ENCODE results near the gene CARD18.

Gene CARD18, protein sequence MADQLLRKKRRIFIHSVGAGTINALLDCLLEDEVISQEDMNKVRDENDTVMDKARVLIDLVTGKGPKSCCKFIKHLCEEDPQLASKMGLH

DNA sequence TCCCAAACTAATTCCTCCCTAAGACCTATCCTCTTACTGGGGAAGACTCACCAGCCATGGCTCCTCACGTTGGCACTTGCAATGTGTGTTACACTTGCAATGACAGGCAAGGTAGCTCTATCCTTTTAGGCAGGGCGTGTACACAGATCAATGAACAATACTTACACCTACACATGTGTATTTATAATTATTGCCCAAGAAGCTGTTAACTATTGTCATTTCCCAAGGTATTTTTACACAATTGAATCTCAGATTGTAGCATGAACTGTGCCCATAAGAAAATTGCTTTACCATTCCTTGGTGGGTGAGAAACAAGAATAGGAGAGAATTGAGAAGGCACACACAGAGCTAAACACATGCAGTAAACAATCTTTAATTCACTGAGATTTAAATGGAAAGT, at the start of gene CARD18:
TSS of gene CARD18 (minus strand) at position 101 of the 400 bp plus-strand sequence. CDS start at position 58, 43 bp downstream.
- no peaks in the 10 kb centered on the region for H3K4me1 ChIP-seq (ENCODE audit: control insufficient read depth, insufficient read depth, low read length)
- WGBS (ENCODE audit: insufficient coverage, insufficient read length): no CpG with 5 or more reads among the region's 2 CpGs
- H3K9me3 ChIP-seq (ENCODE audit: control insufficient read depth, insufficient read depth, low read length): no peaks in the 10 kb centered on the region
- no peak within 1 kb of the TSS for H3K27ac ChIP-seq (ENCODE audit: low read length)
- H3K27me3 ChIP-seq (ENCODE audit: control insufficient read depth, insufficient read depth, low read length): no peaks in the 10 kb centered on the region
- no peaks in the 10 kb centered on the region for H3K36me3 ChIP-seq (ENCODE audit: control insufficient read depth, insufficient read depth, low read length)
- no peak within 1 kb of the TSS for H3K4me3 ChIP-seq (ENCODE audit: low read length)
- no peak for DNase-seq (ENCODE audit: low read depth, low spot score)

DNA sequence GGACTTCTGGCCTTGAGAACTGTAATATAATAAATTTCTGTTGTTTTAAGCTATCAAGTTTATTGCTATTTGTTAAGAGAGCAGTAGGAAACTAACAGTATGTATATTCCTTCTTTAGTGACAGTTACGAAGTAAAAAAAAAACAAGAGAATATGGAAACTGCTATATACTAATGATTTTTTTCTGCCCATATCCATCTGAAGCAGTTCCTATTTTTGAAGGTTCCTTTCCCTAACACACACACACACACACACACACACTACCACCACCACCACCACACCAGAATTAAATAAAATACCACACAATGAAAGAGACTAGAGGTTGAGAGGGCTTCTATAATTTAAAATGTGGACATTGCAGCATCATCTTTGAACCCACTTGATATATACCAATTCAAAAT, 44.4 kb upstream of the CARD18 start:
- Histone ChIP-seq H3K27me3 (ENCODE audit: control insufficient read depth, insufficient read depth, low read length) (no peaks in the 10 kb centered on the region), H3K4me3 (ENCODE audit: low read length) (no peak overlapping the region), H3K27ac (ENCODE audit: low read length) (no peak overlapping the region), H3K9me3 (ENCODE audit: control insufficient read depth, insufficient read depth, low read length) (no peaks in the 10 kb centered on the region), H3K36me3 (ENCODE audit: control insufficient read depth, insufficient read depth, low read length) (no peaks in the 10 kb centered on the region), H3K4me1 (ENCODE audit: control insufficient read depth, insufficient read depth, low read length) (no peaks in the 10 kb centered on the region)
- DNase-seq (ENCODE audit: low read depth, low spot score): no peak
- no CpG with 5 or more reads among the region's 1 CpG for WGBS (ENCODE audit: insufficient coverage, insufficient read length)

DNA sequence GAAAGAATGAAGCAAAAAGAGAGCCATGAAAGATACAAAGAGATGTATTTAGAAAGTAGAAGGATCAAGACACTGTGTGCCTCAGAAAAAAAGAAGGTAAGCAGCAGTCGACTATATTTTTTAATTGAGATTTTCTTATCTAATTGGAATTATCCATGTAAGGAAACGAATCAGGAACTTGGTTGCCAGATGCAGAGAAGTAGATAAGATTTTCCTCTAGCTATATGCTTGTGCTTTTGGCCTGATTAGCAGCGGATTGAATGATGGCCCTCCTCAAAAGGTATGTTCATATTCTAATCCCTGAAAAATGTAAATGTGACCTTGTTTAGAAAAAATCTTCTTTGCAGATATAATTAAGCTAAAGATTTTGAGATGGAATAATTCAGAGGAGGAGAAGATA, 43.9 kb upstream of the CARD18 start:
- DNase-seq (ENCODE audit: low read depth, low spot score): no peak
- Histone ChIP-seq H3K27ac (ENCODE audit: low read length) (no peak overlapping the region), H3K9me3 (ENCODE audit: control insufficient read depth, insufficient read depth, low read length) (no peaks in the 10 kb centered on the region), H3K4me3 (ENCODE audit: low read length) (no peak overlapping the region), H3K36me3 (ENCODE audit: control insufficient read depth, insufficient read depth, low read length) (no peaks in the 10 kb centered on the region), H3K4me1 (ENCODE audit: control insufficient read depth, insufficient read depth, low read length) (no peaks in the 10 kb centered on the region), H3K27me3 (ENCODE audit: control insufficient read depth, insufficient read depth, low read length) (no peaks in the 10 kb centered on the region)
- WGBS (ENCODE audit: insufficient coverage, insufficient read length): no CpG with 5 or more reads among the region's 3 CpGs

DNA sequence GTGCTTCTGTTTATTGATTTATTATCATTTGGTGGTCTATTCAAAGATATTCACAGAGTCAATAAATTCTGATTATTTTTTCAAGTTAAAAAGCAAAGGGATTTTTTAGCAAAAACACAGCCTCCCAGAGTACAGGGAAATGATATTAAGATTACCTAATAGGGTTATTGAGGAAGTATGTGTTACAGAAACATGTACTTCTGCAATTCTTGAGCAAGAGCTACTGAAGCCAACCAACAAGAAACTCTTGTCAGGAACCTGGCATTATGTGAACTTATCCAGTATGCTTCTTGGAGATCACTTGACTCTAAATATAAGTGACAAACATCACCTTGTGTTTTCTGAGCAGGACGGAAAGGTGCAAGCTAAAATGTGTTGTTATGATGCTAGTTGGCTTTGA, 42.0 kb upstream of the CARD18 start:
- WGBS (ENCODE audit: insufficient coverage, insufficient read length): no CpG with 5 or more reads among the region's 1 CpG
- no peak for DNase-seq (ENCODE audit: low read depth, low spot score)
- H3K9me3 ChIP-seq (ENCODE audit: control insufficient read depth, insufficient read depth, low read length): no peaks in the 10 kb centered on the region
- H3K4me3 ChIP-seq (ENCODE audit: low read length): no peak overlapping the region
- no peaks in the 10 kb centered on the region for H3K4me1 ChIP-seq (ENCODE audit: control insufficient read depth, insufficient read depth, low read length)
- no peak overlapping the region for H3K27ac ChIP-seq (ENCODE audit: low read length)
- H3K27me3 ChIP-seq (ENCODE audit: control insufficient read depth, insufficient read depth, low read length): no peaks in the 10 kb centered on the region
- H3K36me3 ChIP-seq (ENCODE audit: control insufficient read depth, insufficient read depth, low read length): no peaks in the 10 kb centered on the region

DNA sequence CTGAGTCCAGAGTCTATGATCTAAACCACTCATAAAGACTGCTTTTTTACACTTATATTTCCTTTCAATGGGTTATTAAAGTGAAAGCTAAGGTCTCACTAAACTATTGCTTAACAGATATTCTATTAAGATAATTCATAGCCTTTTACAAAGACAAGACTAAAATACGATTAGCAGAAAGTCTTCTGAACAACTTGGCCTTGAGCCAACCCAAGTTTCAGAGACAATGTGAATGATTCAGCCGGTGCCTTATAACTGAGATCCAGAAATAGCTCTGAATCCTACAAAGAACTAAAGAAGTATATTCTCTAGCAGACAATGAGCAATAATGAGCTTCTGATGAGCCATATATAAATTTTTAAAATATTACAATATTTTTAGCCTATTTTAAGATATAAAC, 41.5 kb upstream of the CARD18 start:
- Histone ChIP-seq H3K4me3 (ENCODE audit: low read length) (no peak overlapping the region), H3K36me3 (ENCODE audit: control insufficient read depth, insufficient read depth, low read length) (no peaks in the 10 kb centered on the region), H3K9me3 (ENCODE audit: control insufficient read depth, insufficient read depth, low read length) (no peaks in the 10 kb centered on the region), H3K27ac (ENCODE audit: low read length) (no peak overlapping the region), H3K27me3 (ENCODE audit: control insufficient read depth, insufficient read depth, low read length) (no peaks in the 10 kb centered on the region), H3K4me1 (ENCODE audit: control insufficient read depth, insufficient read depth, low read length) (no peaks in the 10 kb centered on the region)
- DNase-seq (ENCODE audit: low read depth, low spot score): no peak
- WGBS (ENCODE audit: insufficient coverage, insufficient read length): no CpG with 5 or more reads among the region's 2 CpGs

DNA sequence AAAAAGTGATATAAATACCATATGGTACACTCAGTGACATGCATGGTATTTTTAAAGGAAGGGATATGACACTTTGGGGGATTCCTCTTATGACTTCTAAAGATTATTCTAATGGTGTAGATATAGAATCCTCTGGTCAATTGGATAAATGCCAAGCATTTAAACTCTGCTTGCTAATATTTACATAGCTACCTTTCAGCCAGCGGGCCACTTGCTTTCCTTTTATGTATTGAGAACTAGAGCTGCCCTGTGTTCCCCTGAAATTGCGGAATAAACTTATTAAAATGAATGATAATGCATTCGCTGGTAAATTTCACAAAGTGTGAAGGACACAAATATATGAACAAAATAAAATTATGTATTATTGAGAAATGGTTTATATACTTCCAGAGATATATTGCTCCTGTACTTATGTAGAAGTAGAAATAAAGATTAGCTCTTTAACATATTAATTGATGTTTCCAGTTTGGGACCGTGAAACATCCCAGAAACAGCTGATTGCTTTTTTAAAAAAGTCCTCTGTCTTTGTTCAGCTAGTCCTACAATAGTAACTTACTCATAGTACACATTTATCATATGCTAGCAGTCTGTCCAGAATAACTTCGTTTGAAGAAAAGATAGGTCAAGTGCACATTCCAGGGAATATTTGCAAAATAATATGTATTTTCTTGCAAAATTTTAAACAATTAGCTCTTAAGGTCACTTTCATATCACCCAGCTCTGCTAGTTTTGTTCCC, 40.1 kb upstream of the CARD18 start:
- Histone ChIP-seq H3K36me3 (ENCODE audit: control insufficient read depth, insufficient read depth, low read length) (no peaks in the 10 kb centered on the region), H3K27me3 (ENCODE audit: control insufficient read depth, insufficient read depth, low read length) (no peaks in the 10 kb centered on the region), H3K4me1 (ENCODE audit: control insufficient read depth, insufficient read depth, low read length) (no peaks in the 10 kb centered on the region), H3K4me3 (ENCODE audit: low read length) (no peak overlapping the region), H3K27ac (ENCODE audit: low read length) (no peak overlapping the region), H3K9me3 (ENCODE audit: control insufficient read depth, insufficient read depth, low read length) (no peaks in the 10 kb centered on the region)
- no CpG with 5 or more reads among the region's 5 CpGs for WGBS (ENCODE audit: insufficient coverage, insufficient read length)
- no peak for DNase-seq (ENCODE audit: low read depth, low spot score)

DNA sequence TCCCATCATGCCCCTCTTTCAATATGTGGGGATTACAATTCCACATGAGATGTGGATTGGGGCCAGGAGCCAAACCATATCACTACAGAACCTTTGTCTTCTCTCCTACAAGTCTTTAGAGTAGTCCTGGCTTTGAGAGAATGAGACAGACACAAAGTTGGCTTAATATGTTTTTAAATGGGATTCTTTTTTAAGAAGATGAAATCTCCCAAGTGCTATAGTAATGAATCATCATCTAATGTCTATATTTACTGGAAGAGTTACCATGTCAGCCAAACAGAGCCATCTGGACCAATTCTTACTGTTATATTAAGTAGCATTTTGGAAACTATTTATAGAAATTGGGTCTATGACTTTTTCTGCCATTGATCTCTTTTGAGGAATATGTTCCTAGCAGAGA, 38.1 kb upstream of the CARD18 start:
- H3K27me3 ChIP-seq (ENCODE audit: control insufficient read depth, insufficient read depth, low read length): no peaks in the 10 kb centered on the region
- H3K4me1 ChIP-seq (ENCODE audit: control insufficient read depth, insufficient read depth, low read length): no peaks in the 10 kb centered on the region
- no peak overlapping the region for H3K27ac ChIP-seq (ENCODE audit: low read length)
- H3K4me3 ChIP-seq (ENCODE audit: low read length): no peak overlapping the region
- no peaks in the 10 kb centered on the region for H3K36me3 ChIP-seq (ENCODE audit: control insufficient read depth, insufficient read depth, low read length)
- DNase-seq (ENCODE audit: low read depth, low spot score): no peak
- no peaks in the 10 kb centered on the region for H3K9me3 ChIP-seq (ENCODE audit: control insufficient read depth, insufficient read depth, low read length)

DNA sequence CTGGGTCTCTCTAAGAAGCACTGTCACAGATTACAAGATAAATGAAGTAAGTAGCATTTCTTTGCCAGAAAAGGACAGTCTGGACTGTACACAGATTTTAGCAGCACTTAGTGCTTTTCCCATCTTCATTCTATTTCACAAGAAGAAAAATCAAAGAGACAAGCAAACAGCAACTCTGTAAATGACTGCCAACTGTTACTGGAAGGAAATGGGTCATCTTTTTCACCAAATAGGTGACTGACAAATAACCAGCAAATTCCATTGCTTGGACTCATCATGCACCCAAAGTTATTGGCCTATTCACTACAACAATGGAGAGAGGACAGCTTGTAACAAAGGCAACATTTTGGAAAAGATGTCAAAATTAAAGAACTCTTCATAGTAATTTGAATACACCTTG, 28.9 kb upstream of the CARD18 start:
- no peak for DNase-seq (ENCODE audit: low read depth, low spot score)
- Histone ChIP-seq H3K9me3 (ENCODE audit: control insufficient read depth, insufficient read depth, low read length) (no peaks in the 10 kb centered on the region), H3K4me1 (ENCODE audit: control insufficient read depth, insufficient read depth, low read length) (no peaks in the 10 kb centered on the region), H3K27ac (ENCODE audit: low read length) (no peak overlapping the region), H3K27me3 (ENCODE audit: control insufficient read depth, insufficient read depth, low read length) (no peaks in the 10 kb centered on the region), H3K4me3 (ENCODE audit: low read length) (no peak overlapping the region), H3K36me3 (ENCODE audit: control insufficient read depth, insufficient read depth, low read length) (no peaks in the 10 kb centered on the region)

DNA sequence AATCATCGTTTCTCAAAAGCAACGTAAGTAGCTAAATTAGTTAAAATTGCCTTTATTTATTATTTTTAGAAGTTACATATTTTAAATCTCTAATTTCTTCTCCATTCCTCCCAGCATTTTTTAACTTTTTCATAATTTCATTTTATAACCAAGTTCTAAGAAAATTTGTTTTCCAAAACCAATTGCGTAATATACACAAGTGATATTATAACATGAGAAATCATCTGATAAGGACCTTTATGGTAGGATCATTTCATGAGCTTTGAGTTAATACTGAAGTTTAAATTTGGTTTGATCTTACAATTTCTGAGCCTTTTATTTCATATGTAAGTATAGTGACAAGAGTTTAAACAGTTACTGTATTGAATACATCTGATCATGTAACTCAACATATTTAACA, 27.7 kb upstream of the CARD18 start:
- H3K27me3 ChIP-seq (ENCODE audit: control insufficient read depth, insufficient read depth, low read length): no peaks in the 10 kb centered on the region
- H3K36me3 ChIP-seq (ENCODE audit: control insufficient read depth, insufficient read depth, low read length): no peaks in the 10 kb centered on the region
- H3K9me3 ChIP-seq (ENCODE audit: control insufficient read depth, insufficient read depth, low read length): no peaks in the 10 kb centered on the region
- no peak overlapping the region for H3K27ac ChIP-seq (ENCODE audit: low read length)
- WGBS (ENCODE audit: insufficient coverage, insufficient read length): no CpG with 5 or more reads among the region's 3 CpGs
- no peak overlapping the region for H3K4me3 ChIP-seq (ENCODE audit: low read length)
- DNase-seq (ENCODE audit: low read depth, low spot score): no peak
- H3K4me1 ChIP-seq (ENCODE audit: control insufficient read depth, insufficient read depth, low read length): no peaks in the 10 kb centered on the region

DNA sequence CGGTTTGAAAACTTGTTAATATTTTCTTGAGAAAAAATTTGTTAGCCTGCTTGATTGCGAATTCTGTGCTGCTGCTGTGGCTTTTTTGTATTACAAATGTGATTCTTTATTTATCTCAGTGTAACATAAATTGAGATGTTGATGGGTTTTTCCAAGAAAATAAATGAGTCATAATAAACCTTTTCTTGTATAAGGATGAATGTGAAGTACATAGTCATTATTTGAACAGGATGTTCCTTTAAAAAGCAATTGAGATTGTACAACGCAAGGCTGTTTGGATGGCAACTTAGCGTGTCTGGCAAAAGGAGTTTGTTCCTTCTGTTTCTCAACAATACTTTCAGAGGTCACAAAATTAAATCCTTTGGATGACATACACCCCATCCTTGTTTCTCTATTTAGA, 24.6 kb upstream of the CARD18 start:
- Histone ChIP-seq H3K27ac (ENCODE audit: low read length) (no peak overlapping the region), H3K9me3 (ENCODE audit: control insufficient read depth, insufficient read depth, low read length) (no peaks in the 10 kb centered on the region), H3K36me3 (ENCODE audit: control insufficient read depth, insufficient read depth, low read length) (no peaks in the 10 kb centered on the region), H3K27me3 (ENCODE audit: control insufficient read depth, insufficient read depth, low read length) (no peaks in the 10 kb centered on the region), H3K4me3 (ENCODE audit: low read length) (no peak overlapping the region), H3K4me1 (ENCODE audit: control insufficient read depth, insufficient read depth, low read length) (no peaks in the 10 kb centered on the region)
- no CpG with 5 or more reads among the region's 4 CpGs for WGBS (ENCODE audit: insufficient coverage, insufficient read length)
- DNase-seq (ENCODE audit: low read depth, low spot score): no peak

DNA sequence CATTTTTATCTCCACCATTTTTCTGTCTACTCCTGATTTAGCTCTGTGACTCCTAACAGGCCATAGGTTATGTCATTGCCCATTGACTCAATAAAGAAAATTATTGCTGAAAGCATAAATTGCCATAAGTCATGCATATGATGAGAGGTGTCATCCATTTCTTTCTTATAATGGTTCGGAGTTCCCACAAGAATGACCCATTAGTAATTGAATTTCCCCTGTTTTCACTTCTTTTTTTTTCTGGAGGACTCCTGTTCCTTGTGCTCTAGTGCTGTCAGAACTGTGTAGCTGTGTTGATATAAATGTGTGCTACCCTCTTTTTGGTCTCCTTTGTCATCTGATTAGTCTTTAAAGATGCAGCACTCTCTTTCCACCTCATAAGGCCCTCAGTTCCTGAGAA, 22.9 kb upstream of the CARD18 start:
- DNase-seq (ENCODE audit: low read depth, low spot score): no peak
- Histone ChIP-seq H3K9me3 (ENCODE audit: control insufficient read depth, insufficient read depth, low read length) (no peaks in the 10 kb centered on the region), H3K36me3 (ENCODE audit: control insufficient read depth, insufficient read depth, low read length) (no peaks in the 10 kb centered on the region), H3K27me3 (ENCODE audit: control insufficient read depth, insufficient read depth, low read length) (no peaks in the 10 kb centered on the region), H3K4me1 (ENCODE audit: control insufficient read depth, insufficient read depth, low read length) (no peaks in the 10 kb centered on the region), H3K27ac (ENCODE audit: low read length) (no peak overlapping the region), H3K4me3 (ENCODE audit: low read length) (no peak overlapping the region)
- WGBS (ENCODE audit: insufficient coverage, insufficient read length): no CpG with 5 or more reads among the region's 1 CpG
